CD8-positive, alpha-beta memory T cell (primary cell): ENCODE data around the gene SGPP2. TPM values are rescaled to one million over a fixed set of nuclear protein-coding genes. Genes with fewer than 3 reads are reported as not detected.
A peak's percentile ranks its signal among the peaks of the same experiment; 100 is the strongest.

ENCODE experiments used
- CTCF ChIA-PET: fragments of 350-600 bp; sonication (Branson Sonifier 250); formaldehyde crosslinking; loops from one replicate; lab custom pipeline; 2021; ENCODE audit warnings: antibody characterized with exemption; lab: Charles Lee
- POLR2A ChIA-PET: fragments of 350-600 bp; sonication (Branson Sonifier 250); formaldehyde crosslinking; loops from one replicate; lab custom pipeline; 2021; ENCODE audit warnings: antibody characterized with exemption; lab: Charles Lee
- DNase-seq, 5 donors: peaks; one replicate each; pipeline versions ENCODE4 v3.0.0 to v3.0.0-alpha.2; 2020 to 2022; ENCODE audit warnings: mixed read lengths in 1 of 5
- H3K27ac ChIP-seq: one replicate; pipeline ENCODE4 v1.7.0; 2013; ENCODE audit warnings: low read depth, mild to moderate bottlenecking, low read length, moderate library complexity
- H3K27me3 ChIP-seq: 2 replicates; pipeline ENCODE4 v1.7.0; 2013; ENCODE audit warnings: low read length, mild to moderate bottlenecking; ENCODE audit not compliant: insufficient read depth, poor library complexity, severe bottlenecking
- H3K36me3 ChIP-seq: 2 replicates; pipeline ENCODE4 v1.7.0; 2013; ENCODE audit warnings: mild to moderate bottlenecking, low read length, moderate library complexity; ENCODE audit not compliant: insufficient read depth
- H3K4me1 ChIP-seq: 2 replicates; pipeline ENCODE4 v1.7.0; 2013; ENCODE audit warnings: mild to moderate bottlenecking, low read length, moderate library complexity; ENCODE audit not compliant: insufficient read depth
- H3K4me3 ChIP-seq: 2 replicates; pipeline ENCODE4 v1.7.0; 2013; ENCODE audit warnings: mild to moderate bottlenecking, low read length
- H3K9me3 ChIP-seq: 2 replicates; pipeline ENCODE4 v1.7.0; 2013; ENCODE audit warnings: mild to moderate bottlenecking, low read length
- H3K27ac Mint-ChIP-seq, 8 donors: one replicate each; pipeline ENCODE4 v1.8.0; 2020 to 2021; ENCODE audit warnings: mixed read lengths in 8 of 8, mild to moderate bottlenecking in 6 of 8, inconsistent platforms in 3 of 8, moderate library complexity in 3 of 8
- H3K27me3 Mint-ChIP-seq, 2 donors: one replicate each; pipeline ENCODE4 v1.8.0; 2020 to 2021; ENCODE audit warnings: mixed read lengths in 2 of 2, mild to moderate bottlenecking in 1 of 2, moderate library complexity in 1 of 2
- H3K36me3 Mint-ChIP-seq, 3 donors: one replicate each; pipeline ENCODE4 v1.8.0; 2020 to 2021; ENCODE audit warnings: mixed read lengths in 3 of 3, inconsistent platforms in 1 of 3, mild to moderate bottlenecking in 1 of 3
- H3K4me1 Mint-ChIP-seq, 3 donors: one replicate each; pipeline ENCODE4 v1.8.0; 2020 to 2021; ENCODE audit warnings: mixed read lengths in 3 of 3, inconsistent platforms in 1 of 3, mild to moderate bottlenecking in 1 of 3
- H3K4me3 Mint-ChIP-seq, 7 donors: one replicate each; pipeline ENCODE4 v1.8.0; 2020 to 2021; ENCODE audit warnings: mixed read lengths in 7 of 7, mild to moderate bottlenecking in 6 of 7, moderate library complexity in 4 of 7, inconsistent platforms in 2 of 7
- H3K9me3 Mint-ChIP-seq, 5 donors: one replicate each; pipeline ENCODE4 v1.8.0; 2020 to 2022; ENCODE audit warnings: mixed read lengths in 5 of 5, mild to moderate bottlenecking in 3 of 5, moderate library complexity in 2 of 5, inconsistent platforms in 1 of 5
- polyA plus RNA-seq: library from polyadenylated mRNA; unstranded; fragments of 300-500 nt; fragmentation: Illumina TruSeq; gene quantifications from one replicate; pipeline ENCODE4 v1.2.3, GENCODE V29; 2021
- total RNA-seq, 2 experiments: library from RNA; stranded (reverse); gene quantifications; one replicate each; pipeline ENCODE4 v1.2.3, GENCODE V29; 2021

The SGPP2 gene
- total and polyA plus RNA-seq, 3 experiments from 2014 or later = 2.2 to 7.6 (median 6.5) TPM

GRCh38 chr2:222483513-222484039 is 59.2 kb downstream of the SGPP2 start:
- H3K4me1 Mint-ChIP-seq = peaks cover 0 to 10% (median 0%) of the 10 kb centered on the region in 3 donors
- H3K4me3 Mint-ChIP-seq = no peak overlapping the region
- ChIA-PET POLR2A (no interaction called here), CTCF (no interaction called here)
- no peak overlapping the region for H3K27ac Mint-ChIP-seq
- H3K27me3 Mint-ChIP-seq = no peaks in the 10 kb centered on the region
- Histone ChIP-seq H3K4me3 (no peak overlapping the region), H3K27ac (no peak overlapping the region), H3K9me3 (no peaks in the 10 kb centered on the region), H3K36me3 (no peaks in the 10 kb centered on the region), H3K27me3 (no peaks in the 10 kb centered on the region), H3K4me1 (no peaks in the 10 kb centered on the region)
- H3K36me3 Mint-ChIP-seq = no peaks in the 10 kb centered on the region
- H3K9me3 Mint-ChIP-seq = no peaks in the 10 kb centered on the region
- no peak for DNase-seq

DNA sequence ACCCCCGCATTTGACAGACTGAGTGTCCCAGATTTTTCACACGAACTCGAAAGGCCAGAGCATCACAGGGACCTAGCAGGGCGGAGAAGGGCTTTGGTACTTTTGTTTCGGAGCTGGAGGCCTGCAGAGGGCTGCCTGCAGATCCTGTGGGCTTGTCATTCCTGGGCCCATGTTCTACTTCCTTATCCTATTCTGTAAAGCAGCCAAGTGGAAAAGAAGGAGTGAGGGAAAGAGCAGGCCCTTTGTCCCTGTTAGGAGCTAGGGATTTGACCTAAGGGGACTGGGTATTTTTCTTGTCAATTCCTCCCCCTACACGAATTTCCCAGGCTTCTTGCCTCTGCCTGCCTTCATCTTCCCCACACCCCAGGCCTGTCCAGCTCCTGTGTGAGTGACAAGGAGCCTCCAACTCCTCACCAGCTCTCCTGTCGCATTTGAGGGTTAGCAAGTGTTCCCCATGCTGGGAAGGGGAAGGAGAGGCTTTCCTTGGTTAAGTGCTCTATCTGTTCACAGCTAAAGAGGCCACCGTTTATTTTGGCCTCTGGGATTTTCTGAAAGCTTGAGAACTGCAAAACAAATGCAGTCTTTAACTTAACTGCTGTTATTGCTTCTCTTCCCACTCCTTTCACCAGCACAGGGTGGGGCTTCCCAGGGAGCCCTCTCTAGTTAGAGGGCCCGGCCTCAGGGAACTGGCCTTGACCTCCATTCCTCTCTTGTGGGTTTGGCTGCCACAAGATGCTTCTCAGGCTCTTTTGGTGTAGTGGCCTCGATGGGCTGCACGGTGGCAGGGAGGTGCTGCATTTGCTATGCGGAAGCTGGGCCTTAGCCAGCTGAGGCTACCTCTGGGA is 61.2 kb downstream of the SGPP2 start:
- Mint-ChIP-seq H3K36me3 (no peaks in the 10 kb centered on the region), H3K27ac (no peak overlapping the region), H3K4me1 (peaks cover 0 to 4% (median 0%) of the 10 kb centered on the region in 3 donors), H3K27me3 (no peaks in the 10 kb centered on the region), H3K9me3 (no peaks in the 10 kb centered on the region), H3K4me3 (peak overlapping the region in 1 of 7 donors; percentile 48)
- Histone ChIP-seq H3K4me3 (no peak overlapping the region), H3K27ac (no peak overlapping the region), H3K9me3 (no peaks in the 10 kb centered on the region), H3K27me3 (no peaks in the 10 kb centered on the region), H3K36me3 (no peaks in the 10 kb centered on the region), H3K4me1 (no peaks in the 10 kb centered on the region)
- CTCF ChIA-PET = no interaction called here
- no peak for DNase-seq
- POLR2A ChIA-PET = no interaction called here

DNA sequence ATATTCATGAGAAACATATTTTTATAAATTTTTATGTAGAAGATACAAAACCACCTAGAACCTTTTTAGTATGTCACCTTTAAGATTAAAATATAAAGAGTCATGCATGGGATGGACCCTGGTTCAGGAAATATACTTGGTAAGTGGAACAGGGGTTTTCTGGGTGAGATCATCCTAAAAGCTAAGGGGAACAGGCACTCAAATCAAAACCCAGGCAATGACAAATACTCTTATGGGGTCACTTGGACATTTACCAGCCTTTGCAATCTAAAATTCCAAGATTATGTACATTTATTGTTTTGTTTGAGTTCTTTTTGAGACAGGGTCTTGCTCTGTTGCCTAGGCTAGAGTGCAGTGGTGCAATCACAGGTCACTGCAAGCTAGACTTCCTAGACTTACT is 65.8 kb downstream of the SGPP2 start:
- H3K36me3 ChIP-seq = no peaks in the 10 kb centered on the region
- CTCF ChIA-PET = no interaction called here
- no peaks in the 10 kb centered on the region for H3K4me1 ChIP-seq
- H3K9me3 ChIP-seq = no peaks in the 10 kb centered on the region
- no peak overlapping the region for H3K4me3 ChIP-seq
- H3K4me3 Mint-ChIP-seq = no peak overlapping the region
- H3K9me3 Mint-ChIP-seq = peaks cover 0 to 4% (median 0%) of the 10 kb centered on the region in 5 donors
- no peak for DNase-seq
- no peaks in the 10 kb centered on the region for H3K27me3 ChIP-seq
- no peak overlapping the region for H3K27ac Mint-ChIP-seq
- peaks cover 0 to 4% (median 0%) of the 10 kb centered on the region in 3 donors for H3K36me3 Mint-ChIP-seq
- no peaks in the 10 kb centered on the region for H3K4me1 Mint-ChIP-seq
- H3K27ac ChIP-seq = no peak overlapping the region
- POLR2A ChIA-PET = no interaction called here
- no peaks in the 10 kb centered on the region for H3K27me3 Mint-ChIP-seq

- no peak overlapping the region for H3K27ac Mint-ChIP-seq
- Histone ChIP-seq H3K4me1 (no peaks in the 10 kb centered on the region), H3K27ac (no peak overlapping the region), H3K27me3 (no peaks in the 10 kb centered on the region), H3K36me3 (no peaks in the 10 kb centered on the region), H3K4me3 (no peak overlapping the region), H3K9me3 (no peaks in the 10 kb centered on the region)
- H3K36me3 Mint-ChIP-seq = peaks cover 0 to 4% (median 0%) of the 10 kb centered on the region in 3 donors
- H3K9me3 Mint-ChIP-seq = peaks cover 0 to 4% (median 0%) of the 10 kb centered on the region in 5 donors
- no peak for DNase-seq
- CTCF ChIA-PET = no interaction called here
- no peaks in the 10 kb centered on the region for H3K4me1 Mint-ChIP-seq
- H3K4me3 Mint-ChIP-seq = no peak overlapping the region
- POLR2A ChIA-PET = no interaction called here
- H3K27me3 Mint-ChIP-seq = no peaks in the 10 kb centered on the region
These were observed 68.3 kb downstream of the SGPP2 start for GRCh38 chr2:222492683-222493082.

- DNase-seq = no peak
- peaks cover 0 to 4% (median 0%) of the 10 kb centered on the region in 5 donors for H3K9me3 Mint-ChIP-seq
- no peaks in the 10 kb centered on the region for H3K36me3 ChIP-seq
- ChIA-PET CTCF (no interaction called here), POLR2A (no interaction called here)
- H3K36me3 Mint-ChIP-seq = peaks cover 0 to 4% (median 0%) of the 10 kb centered on the region in 3 donors
- H3K27me3 ChIP-seq = no peaks in the 10 kb centered on the region
- H3K27ac ChIP-seq = no peak overlapping the region
- H3K4me1 ChIP-seq = no peaks in the 10 kb centered on the region
- H3K4me3 Mint-ChIP-seq = no peak overlapping the region
- H3K9me3 ChIP-seq = no peaks in the 10 kb centered on the region
- H3K4me3 ChIP-seq = no peak overlapping the region
- H3K4me1 Mint-ChIP-seq = no peaks in the 10 kb centered on the region
- peaks cover 0 to 3% of the 10 kb centered on the region in 2 donors for H3K27me3 Mint-ChIP-seq
- no peak overlapping the region for H3K27ac Mint-ChIP-seq
These were observed 69.9 kb downstream of the SGPP2 start for GRCh38 chr2:222494104-222494739.

- Histone ChIP-seq H3K4me3 (no peak overlapping the region), H3K27ac (no peak overlapping the region), H3K27me3 (no peaks in the 10 kb centered on the region), H3K4me1 (no peaks in the 10 kb centered on the region), H3K9me3 (no peaks in the 10 kb centered on the region), H3K36me3 (no peaks in the 10 kb centered on the region)
- CTCF ChIA-PET = no interaction called here
- Mint-ChIP-seq H3K9me3 (peaks cover 0 to 4% (median 0%) of the 10 kb centered on the region in 5 donors), H3K36me3 (peaks cover 0 to 4% (median 0%) of the 10 kb centered on the region in 3 donors), H3K4me3 (no peak overlapping the region), H3K4me1 (no peaks in the 10 kb centered on the region), H3K27ac (peak overlapping the region in 1 of 8 donors; percentile 4), H3K27me3 (peaks cover 2 to 3% of the 10 kb centered on the region in 2 donors)
- DNase-seq = no peak
- POLR2A ChIA-PET = no interaction called here
These were observed 71.0 kb downstream of the SGPP2 start for GRCh38 chr2:222495388-222495787.

GRCh38 chr2:222499226-222499625 is 74.9 kb downstream of the SGPP2 start:
- H3K4me3 Mint-ChIP-seq = no peak overlapping the region
- H3K4me1 Mint-ChIP-seq = peaks cover 1 to 8% (median 7%) of the 10 kb centered on the region in 3 donors
- H3K36me3 ChIP-seq = no peaks in the 10 kb centered on the region
- no peak overlapping the region for H3K4me3 ChIP-seq
- no peaks in the 10 kb centered on the region for H3K9me3 Mint-ChIP-seq
- H3K27ac ChIP-seq = no peak overlapping the region
- H3K27me3 ChIP-seq = no peaks in the 10 kb centered on the region
- DNase-seq = no peak
- POLR2A ChIA-PET = no interaction called here
- no peaks in the 10 kb centered on the region for H3K9me3 ChIP-seq
- H3K36me3 Mint-ChIP-seq = peaks cover 0 to 1% (median 0%) of the 10 kb centered on the region in 3 donors
- H3K4me1 ChIP-seq = no peaks in the 10 kb centered on the region
- H3K27ac Mint-ChIP-seq = no peak overlapping the region
- CTCF ChIA-PET = no interaction called here
- peaks cover 2 to 3% of the 10 kb centered on the region in 2 donors for H3K27me3 Mint-ChIP-seq

DNA sequence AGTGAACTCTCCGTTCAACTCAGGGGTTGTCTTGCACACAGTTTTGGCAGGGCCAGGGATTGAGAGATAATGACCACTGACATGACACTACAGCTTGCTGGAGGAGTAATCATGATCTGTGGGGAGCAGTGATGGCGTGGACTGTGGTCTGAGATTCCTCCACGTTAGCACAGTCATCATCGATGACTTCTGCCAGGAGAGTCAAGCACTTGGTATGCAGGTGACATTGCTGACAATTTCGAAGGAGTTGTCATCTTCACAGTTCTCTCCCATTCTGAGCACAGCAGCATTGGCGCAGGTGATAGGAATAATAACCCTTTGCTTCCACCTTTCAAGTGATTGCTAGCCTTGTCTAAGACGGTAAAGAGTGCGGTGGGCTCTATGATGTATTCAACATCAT is 79.8 kb downstream of the SGPP2 start:
- H3K27ac ChIP-seq = no peak overlapping the region
- H3K9me3 Mint-ChIP-seq = no peaks in the 10 kb centered on the region
- H3K9me3 ChIP-seq = no peaks in the 10 kb centered on the region
- no peak overlapping the region for H3K27ac Mint-ChIP-seq
- peaks cover 0 to 1% (median 0%) of the 10 kb centered on the region in 3 donors for H3K36me3 Mint-ChIP-seq
- H3K4me3 ChIP-seq = no peak overlapping the region
- peak overlapping the region in 1 of 7 donors; percentile 5 for H3K4me3 Mint-ChIP-seq
- peaks cover 6 to 17% (median 14%) of the 10 kb centered on the region in 3 donors for H3K4me1 Mint-ChIP-seq
- ChIA-PET CTCF (no interaction called here), POLR2A (no interaction called here)
- no peaks in the 10 kb centered on the region for H3K36me3 ChIP-seq
- no peaks in the 10 kb centered on the region for H3K27me3 ChIP-seq
- no peak for DNase-seq
- H3K27me3 Mint-ChIP-seq = peaks cover 0 to 4% of the 10 kb centered on the region in 2 donors
- no peaks in the 10 kb centered on the region for H3K4me1 ChIP-seq
